ENCODE measurements around the gene SDCBP2. TPM values are rescaled to one million over a fixed set of nuclear protein-coding genes. Genes with fewer than 3 reads are reported as not detected.

Gene SDCBP2
- total and polyA plus RNA-seq, 10 of the 15 experiments (the other 5 are each of a cell fraction or from before 2014, with no cell fraction given) = 0.16 to 2.4 (median 1.1) TPM; not detected in 1

- TF ChIP-seq IKZF2 (IDR thresholded peaks at IDR 0.05) (peak; percentile 85), SIX5 (IDR thresholded peaks at IDR 0.05; ENCODE audit: low read depth, low read length, severe bottlenecking) (no peak), HDAC6 (IDR thresholded peaks at IDR 0.05; ENCODE audit: unreplicated experiment) (no peak), MYB (IDR thresholded peaks at IDR 0.05; ENCODE audit: borderline replicate concordance, low read depth, low read length) (no peak), SIN3A (IDR thresholded peaks at IDR 0.05; ENCODE audit: low read depth, low read length) (no peak), MEF2A (IDR thresholded peaks at IDR 0.05; ENCODE audit: insufficient read depth, low read depth, low read length) (no peak), MLLT1 (IDR thresholded peaks at IDR 0.05) (peak; percentile 86), SMARCA5 (IDR thresholded peaks at IDR 0.05) (peak; percentile 42; the same call in 1 of the 2 replicates), PAX8 (IDR thresholded peaks at IDR 0.05) (no peak), PAX5 (IDR thresholded peaks at IDR 0.05; ENCODE audit: borderline replicate concordance, low read depth, low read length) (no peak), MEF2B (IDR thresholded peaks at IDR 0.05; ENCODE audit: partially characterized antibody, poor library complexity, severe bottlenecking) (peak; percentile 6), ETV6 (conservative IDR thresholded peaks at IDR 0.05 in 1 of 2, IDR thresholded peaks at IDR 0.05 in 1 of 2; ENCODE audit: borderline replicate concordance in 1 of 2, low read depth in 1 of 2) (no peak), SREBF2 (IDR thresholded peaks at IDR 0.05; ENCODE audit: low read length) (no peak), RELA (IDR thresholded peaks at IDR 0.05; ENCODE audit: borderline replicate concordance, partially characterized antibody) (peak; percentile 38), CBX3 (IDR thresholded peaks at IDR 0.05; ENCODE audit: borderline replicate concordance, low read depth) (no peak), ZZZ3 (IDR thresholded peaks at IDR 0.05; ENCODE audit: control insufficient read depth, insufficient read length, low read depth) (no peak), SMAD1 (IDR thresholded peaks at IDR 0.05; ENCODE audit: low read depth, partially characterized antibody) (no peak), RELB (IDR thresholded peaks at IDR 0.05; ENCODE audit: low read depth) (peak; percentile 91), TBL1XR1 (IDR thresholded peaks at IDR 0.05; ENCODE audit: low read depth, low read length) (no peak), STAT1 (conservative IDR thresholded peaks at IDR 0.05) (no peak), ATF2 (IDR thresholded peaks at IDR 0.05; ENCODE audit: low read length) (peak; percentile 13; the same call in 1 of the 2 replicates)
Measured at GRCh38 chr20:1376408-1377270, 47.7 kb upstream of the SDCBP2 start (continued).

Data from GM12878 (cell line).